Endothelial cell of umbilical vein (primary cell): ENCODE data around the gene TUNAR.

Experiments used
- CTCF ChIP-seq, 2 donors: IDR thresholded peaks; 1 replicate in 1 of 2; 2 replicates in 1 of 2; pipeline ENCODE4 v1.5.1; 2011; ENCODE audit warnings: low read length in 2 of 2, mild to moderate bottlenecking in 2 of 2, moderate library complexity in 2 of 2, control low read depth in 1 of 2, inconsistent platforms in 1 of 2, low read depth in 1 of 2; ENCODE audit not compliant: insufficient read depth in 1 of 2; ENCODE audit errors: extremely low read depth in 1 of 2
- EZH2 ChIP-seq: IDR thresholded peaks from 2 replicates; pipeline ENCODE4 v1.6.1; 2012; ENCODE audit warnings: borderline replicate concordance, low read depth, mild to moderate bottlenecking, moderate library complexity, low read length, inconsistent platforms; ENCODE audit not compliant: severe bottlenecking
- FOS ChIP-seq: IDR thresholded peaks from 2 replicates; pipeline ENCODE4 v1.6.1; 2011; ENCODE audit warnings: mild to moderate bottlenecking, low read length, moderate library complexity, borderline replicate concordance; ENCODE audit not compliant: insufficient read depth
- JUN ChIP-seq: IDR thresholded peaks from 2 replicates; pipeline ENCODE4 v1.6.1; 2011; ENCODE audit warnings: borderline replicate concordance, low read depth; ENCODE audit not compliant: insufficient read length, insufficient read depth
- MAX ChIP-seq: IDR thresholded peaks from 2 replicates; pipeline ENCODE4 v1.6.1; 2011; ENCODE audit not compliant: insufficient read depth, insufficient read length
- MYC ChIP-seq: IDR thresholded peaks from one replicate; pipeline ENCODE4 v1.6.1; 2011; ENCODE audit warnings: mild to moderate bottlenecking, low read depth, low read length
- POLR2A ChIP-seq: IDR thresholded peaks from 2 replicates; pipeline ENCODE4 v1.6.1; 2012; ENCODE audit warnings: low read depth, mild to moderate bottlenecking, control low read depth, low read length
- POLR2AphosphoS5 ChIP-seq: IDR thresholded peaks from 2 replicates; pipeline ENCODE4 v1.6.1; 2012; ENCODE audit warnings: low read depth, mild to moderate bottlenecking, control low read depth, low read length, moderate library complexity; ENCODE audit not compliant: insufficient read depth

- TF ChIP-seq POLR2A: no peak
- no peak for TF ChIP-seq POLR2AphosphoS5
- TF ChIP-seq CTCF (IDR thresholded peaks at IDR 0.05; ENCODE audit: extremely low read depth in 1 of 2, insufficient read depth in 1 of 2, low read depth in 1 of 2, low read length in 2 of 2): no peak
- no peak for TF ChIP-seq EZH2
- no peak for TF ChIP-seq JUN
- no peak for TF ChIP-seq MAX
- no peak for TF ChIP-seq MYC
- TF ChIP-seq FOS: no peak
Measured at GRCh38 chr14:95943699-95944098, 67.1 kb downstream of the TUNAR start.
